ENCODE measurements around the gene AMMECR1. TPM values are rescaled to one million over a fixed set of nuclear protein-coding genes. Genes with fewer than 3 reads are reported as not detected.

Gene AMMECR1
- total RNA-seq, 1 experiment from 2014 or later: 15.0 TPM

- no peaks in the 10 kb centered on the region for H3K36me3 ChIP-seq (ENCODE audit: control insufficient read depth, insufficient read depth, low read length)
- no peak overlapping the region for H3K27ac ChIP-seq (ENCODE audit: low read length)
- TF ChIP-seq SIN3A (IDR thresholded peaks at IDR 0.05; ENCODE audit: borderline replicate concordance, insufficient read depth, low read depth, low read length): no peak
- TF ChIP-seq POLR2AphosphoS5 (IDR thresholded peaks at IDR 0.05; ENCODE audit: low read depth, low read length): no peak
- TF ChIP-seq, protein P1, sequence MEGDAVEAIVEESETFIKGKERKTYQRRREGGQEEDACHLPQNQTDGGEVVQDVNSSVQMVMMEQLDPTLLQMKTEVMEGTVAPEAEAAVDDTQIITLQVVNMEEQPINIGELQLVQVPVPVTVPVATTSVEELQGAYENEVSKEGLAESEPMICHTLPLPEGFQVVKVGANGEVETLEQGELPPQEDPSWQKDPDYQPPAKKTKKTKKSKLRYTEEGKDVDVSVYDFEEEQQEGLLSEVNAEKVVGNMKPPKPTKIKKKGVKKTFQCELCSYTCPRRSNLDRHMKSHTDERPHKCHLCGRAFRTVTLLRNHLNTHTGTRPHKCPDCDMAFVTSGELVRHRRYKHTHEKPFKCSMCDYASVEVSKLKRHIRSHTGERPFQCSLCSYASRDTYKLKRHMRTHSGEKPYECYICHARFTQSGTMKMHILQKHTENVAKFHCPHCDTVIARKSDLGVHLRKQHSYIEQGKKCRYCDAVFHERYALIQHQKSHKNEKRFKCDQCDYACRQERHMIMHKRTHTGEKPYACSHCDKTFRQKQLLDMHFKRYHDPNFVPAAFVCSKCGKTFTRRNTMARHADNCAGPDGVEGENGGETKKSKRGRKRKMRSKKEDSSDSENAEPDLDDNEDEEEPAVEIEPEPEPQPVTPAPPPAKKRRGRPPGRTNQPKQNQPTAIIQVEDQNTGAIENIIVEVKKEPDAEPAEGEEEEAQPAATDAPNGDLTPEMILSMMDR (IDR thresholded peaks at IDR 0.05): no peak
- TF ChIP-seq TCF7L2 (IDR thresholded peaks at IDR 0.05; ENCODE audit: low read depth, low read length): no peak
- DNase-seq (ENCODE audit: low read depth, low spot score) (no peak), ATAC-seq (no peak)
- H3K27me3 ChIP-seq (ENCODE audit: control insufficient read depth, insufficient read depth, low read length): no peaks in the 10 kb centered on the region
- no peaks in the 10 kb centered on the region for H3K4me1 ChIP-seq (ENCODE audit: control insufficient read depth, insufficient read depth, low read length)
- H3K9me3 ChIP-seq (ENCODE audit: control insufficient read depth, insufficient read depth, low read depth, low read length): no peaks in the 10 kb centered on the region
- intact Hi-C loops (cut with micrococcal nuclease; ENCODE audit: unreplicated experiment) (no loop called here), in situ Hi-C loops (cut with HindIII; ENCODE audit: low pct_unique_long_range_greater_than_20kb, low sequenced_read_pairs) (no loop called here)
- POLR2A ChIA-PET: no interaction called here
- H3K4me3 ChIP-seq (ENCODE audit: low read depth in 2 of 2, low read length in 2 of 2): no peak overlapping the region
- BruUV-seq (replicated peaks): no TSS peak
- CTCF ChIA-PET: no interaction called here
These were observed 137.5 kb downstream of the AMMECR1 start for GRCh38 chrX:110180176-110180927.

DNA sequence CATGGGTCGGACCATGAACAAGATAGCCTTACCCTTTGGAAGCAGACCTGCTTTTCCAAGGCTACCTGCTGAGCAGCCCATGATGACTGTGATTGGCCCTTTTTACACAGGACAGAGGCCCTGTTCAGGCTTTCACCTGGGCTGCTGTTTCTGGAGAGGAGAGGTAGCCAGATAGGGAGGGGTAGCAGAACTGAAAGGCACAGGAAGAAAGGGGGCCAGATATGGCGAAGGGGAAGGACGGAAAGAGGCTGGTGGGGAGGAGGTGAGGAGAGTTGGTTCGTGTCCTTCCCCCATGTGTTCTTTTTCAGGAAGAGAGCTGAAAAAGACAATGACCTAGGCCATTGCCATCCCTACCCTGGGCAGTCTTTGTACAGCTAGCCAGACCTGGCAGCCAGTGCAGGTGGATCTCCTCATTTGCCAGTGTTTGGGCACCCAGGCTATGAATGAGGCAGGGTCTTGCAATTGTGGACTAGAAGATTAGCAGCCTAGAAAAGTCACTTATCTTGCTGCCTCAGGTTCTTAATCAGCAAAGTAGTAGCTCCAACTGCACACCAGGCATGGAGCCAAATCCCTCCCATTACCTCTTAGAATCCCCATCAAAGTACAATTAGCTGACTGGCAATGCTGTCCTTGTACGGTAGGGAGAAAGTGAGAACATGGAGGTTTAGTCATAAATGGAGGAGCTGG, 139.6 kb downstream of the AMMECR1 start:
- TF ChIP-seq POLR2AphosphoS5 (IDR thresholded peaks at IDR 0.05; ENCODE audit: low read depth, low read length) (no peak), SIN3A (IDR thresholded peaks at IDR 0.05; ENCODE audit: borderline replicate concordance, insufficient read depth, low read depth, low read length) (no peak), TCF7L2 (IDR thresholded peaks at IDR 0.05; ENCODE audit: low read depth, low read length) (no peak)
- TF ChIP-seq, protein P1 (IDR thresholded peaks at IDR 0.05): no peak
- TF ChIP-seq, protein P2, sequence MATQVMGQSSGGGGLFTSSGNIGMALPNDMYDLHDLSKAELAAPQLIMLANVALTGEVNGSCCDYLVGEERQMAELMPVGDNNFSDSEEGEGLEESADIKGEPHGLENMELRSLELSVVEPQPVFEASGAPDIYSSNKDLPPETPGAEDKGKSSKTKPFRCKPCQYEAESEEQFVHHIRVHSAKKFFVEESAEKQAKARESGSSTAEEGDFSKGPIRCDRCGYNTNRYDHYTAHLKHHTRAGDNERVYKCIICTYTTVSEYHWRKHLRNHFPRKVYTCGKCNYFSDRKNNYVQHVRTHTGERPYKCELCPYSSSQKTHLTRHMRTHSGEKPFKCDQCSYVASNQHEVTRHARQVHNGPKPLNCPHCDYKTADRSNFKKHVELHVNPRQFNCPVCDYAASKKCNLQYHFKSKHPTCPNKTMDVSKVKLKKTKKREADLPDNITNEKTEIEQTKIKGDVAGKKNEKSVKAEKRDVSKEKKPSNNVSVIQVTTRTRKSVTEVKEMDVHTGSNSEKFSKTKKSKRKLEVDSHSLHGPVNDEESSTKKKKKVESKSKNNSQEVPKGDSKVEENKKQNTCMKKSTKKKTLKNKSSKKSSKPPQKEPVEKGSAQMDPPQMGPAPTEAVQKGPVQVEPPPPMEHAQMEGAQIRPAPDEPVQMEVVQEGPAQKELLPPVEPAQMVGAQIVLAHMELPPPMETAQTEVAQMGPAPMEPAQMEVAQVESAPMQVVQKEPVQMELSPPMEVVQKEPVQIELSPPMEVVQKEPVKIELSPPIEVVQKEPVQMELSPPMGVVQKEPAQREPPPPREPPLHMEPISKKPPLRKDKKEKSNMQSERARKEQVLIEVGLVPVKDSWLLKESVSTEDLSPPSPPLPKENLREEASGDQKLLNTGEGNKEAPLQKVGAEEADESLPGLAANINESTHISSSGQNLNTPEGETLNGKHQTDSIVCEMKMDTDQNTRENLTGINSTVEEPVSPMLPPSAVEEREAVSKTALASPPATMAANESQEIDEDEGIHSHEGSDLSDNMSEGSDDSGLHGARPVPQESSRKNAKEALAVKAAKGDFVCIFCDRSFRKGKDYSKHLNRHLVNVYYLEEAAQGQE (IDR thresholded peaks at IDR 0.05; ENCODE audit: insufficient read depth in 1 of 2, low read depth in 2 of 2, low read length in 1 of 2): no peak
- no peaks in the 10 kb centered on the region for H3K36me3 ChIP-seq (ENCODE audit: control insufficient read depth, insufficient read depth, low read length)
- no peak for DNase-seq (ENCODE audit: low read depth, low spot score)
- H3K4me3 ChIP-seq (ENCODE audit: low read depth in 2 of 2, low read length in 2 of 2): no peak overlapping the region
- intact Hi-C loops (cut with micrococcal nuclease; ENCODE audit: unreplicated experiment): no loop called here
- in situ Hi-C loops (cut with HindIII; ENCODE audit: low pct_unique_long_range_greater_than_20kb, low sequenced_read_pairs): no loop called here
- H3K27ac ChIP-seq (ENCODE audit: low read length): no peak overlapping the region
- no peak for ATAC-seq
- ChIA-PET POLR2A (no interaction called here), CTCF (no interaction called here)
- no TSS peak for BruUV-seq (replicated peaks)
- no peaks in the 10 kb centered on the region for H3K27me3 ChIP-seq (ENCODE audit: control insufficient read depth, insufficient read depth, low read length)
- no peaks in the 10 kb centered on the region for H3K9me3 ChIP-seq (ENCODE audit: control insufficient read depth, insufficient read depth, low read depth, low read length)
- H3K4me1 ChIP-seq (ENCODE audit: control insufficient read depth, insufficient read depth, low read length): no peaks in the 10 kb centered on the region

Measured in Panc1 (cell line).